Fibroblast of villous mesenchyme (primary cell): ENCODE data around the gene CCL7. TPM values are rescaled to one million over a fixed set of nuclear protein-coding genes. Genes with fewer than 3 reads are reported as not detected.

ENCODE experiments used
- DNase-seq: peaks from one replicate; pipeline ENCODE4 v3.0.0-alpha.2; 2010; ENCODE audit warnings: low read depth
- H3K4me3 ChIP-seq: 2 replicates; pipeline ENCODE4 v1.5.1; 2011; ENCODE audit warnings: low read depth, mild to moderate bottlenecking, low read length
- CTCF ChIP-seq: IDR thresholded peaks from 2 replicates; pipeline ENCODE4 v1.5.1; 2012; ENCODE audit warnings: low read depth, mild to moderate bottlenecking, low read length; ENCODE audit not compliant: insufficient read depth
- total RNA-seq: library from RNA; depleted of rRNA; stranded (reverse); fragments of >200 nt; gene quantifications from 2 replicates; pipeline ENCODE4 v1.2.3, GENCODE V29; 2012

Gene CCL7
- total RNA-seq, 1 donor = 0.43 TPM

GRCh38 chr17:34246446-34246845 is 23.6 kb upstream of the CCL7 start:
- TF ChIP-seq CTCF = no peak
- H3K4me3 ChIP-seq = no peak overlapping the region
- no peak for DNase-seq

- no peak for DNase-seq
- no peak overlapping the region for H3K4me3 ChIP-seq
- no peak for TF ChIP-seq CTCF
Observed at GRCh38 chr17:34246881-34247280, 23.1 kb upstream of the CCL7 start.

- no peak for TF ChIP-seq CTCF
- peak; percentile 61 for DNase-seq
- H3K4me3 ChIP-seq = no peak overlapping the region
Observed at GRCh38 chr17:34248511-34249024, 21.5 kb upstream of the CCL7 start.

GRCh38 chr17:34249061-34249460 is 21.0 kb upstream of the CCL7 start:
- no peak overlapping the region for H3K4me3 ChIP-seq

GRCh38 chr17:34249478-34249877 is 20.5 kb upstream of the CCL7 start:
- DNase-seq = no peak
- no peak for TF ChIP-seq CTCF
- no peak overlapping the region for H3K4me3 ChIP-seq

More at GRCh38 chr17:34249061-34249460, 21.0 kb upstream of the CCL7 start:
- DNase-seq = no peak
- TF ChIP-seq CTCF = no peak

- DNase-seq = no peak
- no peak overlapping the region for H3K4me3 ChIP-seq
- TF ChIP-seq CTCF = no peak
Observed at GRCh38 chr17:34251186-34251585, 18.8 kb upstream of the CCL7 start.

- no peak for TF ChIP-seq CTCF
- H3K4me3 ChIP-seq = no peak overlapping the region
- no peak for DNase-seq
Observed at GRCh38 chr17:34252095-34252443, 18.0 kb upstream of the CCL7 start.
